Measurements from ENCODE around the gene ATP5F1D. TPM values are rescaled to one million over a fixed set of nuclear protein-coding genes. Genes with fewer than 3 reads are reported as not detected.
"Not testable (repeated sequence)": the region's sequence is repeated elsewhere in the genome, so short reads cannot be mapped to it uniquely, and the experiment has no call there.

ATP5F1D gene
- total RNA-seq, 2 donors from 2014 or later = 341 to 530 TPM

- ATAC-seq = no peak
- peak in 1 of 2 donors; percentile 42 for DNase-seq
- intact Hi-C loops (cut with DNase I, micrococcal nuclease) = no loop called here
Observed at GRCh38 chr19:1240925-1241324, 626 bp upstream of the ATP5F1D start.

- ATAC-seq (peak; percentile 41), DNase-seq (peak; percentile 88 to 90)
- intact Hi-C loops (cut with DNase I, micrococcal nuclease) = loop anchor here in 1 of 2 donors (2.0 kb wide), 1 partner anchor 23 kb away; no protein-coding TSS in a partner anchor
Observed at GRCh38 chr19:1243768-1244692, 2.5 kb downstream of the ATP5F1D start.

GRCh38 chr19:1244693-1245451 is 3.3 kb downstream of the ATP5F1D start:
- ATAC-seq (peak; percentile 40), DNase-seq (peak; percentile 81 to 87)
- intact Hi-C loops (cut with DNase I, micrococcal nuclease) = loop anchor here in 1 of 2 donors (2.0 kb wide), 1 partner anchor 22 kb away; no protein-coding TSS in a partner anchor

GRCh38 chr19:1245494-1246264 is 4.1 kb downstream of the ATP5F1D start:
- peak; percentile 70 to 94 for DNase-seq
- intact Hi-C loops (cut with DNase I, micrococcal nuclease) = loop anchor here in 1 of 2 donors (2.0 kb wide), 1 partner anchor 21 kb away; no protein-coding TSS in a partner anchor
- ATAC-seq = peak; percentile 9

- ATAC-seq; intact Hi-C loops (cut with DNase I, micrococcal nuclease): not testable (repeated sequence)
- DNase-seq = peak; percentile 58 to 59
Observed at GRCh38 chr19:1246265-1247087, 4.9 kb downstream of the ATP5F1D start.

GRCh38 chr19:1247748-1248138 is 6.2 kb downstream of the ATP5F1D start:
- intact Hi-C loops (cut with DNase I, micrococcal nuclease) = no loop called here
- no peak for ATAC-seq
- DNase-seq = no peak

GRCh38 chr19:1248139-1248785 is 6.7 kb downstream of the ATP5F1D start, which contains the start of gene MIDN:
TSS of gene MIDN (plus strand) at chr19:1248583. CDS start at chr19:1250297, 1,714 bp downstream.
- DNase-seq (peak; percentile 82 to 84), ATAC-seq (peak; percentile 31)
- intact Hi-C loops (cut with DNase I, micrococcal nuclease) = no loop called here

- intact Hi-C loops (cut with DNase I, micrococcal nuclease) = no loop called here
- peak; percentile 85 to 88 for DNase-seq
- peak; percentile 16 for ATAC-seq
Observed at GRCh38 chr19:1248786-1249297, 7.3 kb downstream of the ATP5F1D start.

- intact Hi-C loops (cut with DNase I, micrococcal nuclease) = no loop called here
- peak; percentile 33 for ATAC-seq
- DNase-seq = peak; percentile 92 to 94
Observed at GRCh38 chr19:1249298-1249989, 7.9 kb downstream of the ATP5F1D start.

GRCh38 chr19:1249990-1250436 is 8.5 kb downstream of the ATP5F1D start:
- intact Hi-C loops (cut with DNase I, micrococcal nuclease) = no loop called here
- no peak for DNase-seq
- ATAC-seq = no peak

- intact Hi-C loops (cut with DNase I, micrococcal nuclease) = no loop called here
- ATAC-seq = no peak
- DNase-seq = peak; percentile 78 to 84
Observed at GRCh38 chr19:1250437-1251260, 9.1 kb downstream of the ATP5F1D start.

- DNase-seq (peak; percentile 86), ATAC-seq (peak; percentile 14)
- intact Hi-C loops (cut with DNase I, micrococcal nuclease) = no loop called here
Observed at GRCh38 chr19:1251330-1252220, 10.0 kb downstream of the ATP5F1D start.

- peak; percentile 82 to 87 for DNase-seq
Observed at GRCh38 chr19:1252221-1252820, 10.8 kb downstream of the ATP5F1D start.

GRCh38 chr19:1252821-1253513 is 11.4 kb downstream of the ATP5F1D start:
- intact Hi-C loops (cut with DNase I, micrococcal nuclease) = no loop called here
- DNase-seq (peak; percentile 88 to 93), ATAC-seq (peak; percentile 36)

More at GRCh38 chr19:1252221-1252820, 10.8 kb downstream of the ATP5F1D start:
- peak; percentile 14 for ATAC-seq
- intact Hi-C loops (cut with DNase I, micrococcal nuclease) = no loop called here

All from left colon (tissue), 2 donors.